GM18870 (cell line): ENCODE results near the gene CDKN1A.
"Not testable (repeated sequence)": the region's sequence is repeated elsewhere in the genome, so short reads cannot be mapped to it uniquely, and the experiment has no call there.

Source experiments
- ATAC-seq: cut with Tn5 transposase; IDR thresholded peaks from one replicate; pipeline ENCODE4 v1.9.1; 2021; ENCODE audit warnings: moderate library complexity; ENCODE audit not compliant: unreplicated experiment

Gene CDKN1A

GRCh38 chr6:36694616-36695015 lies 16.1 kb downstream of the CDKN1A start:
- ATAC-seq, result no peak

- ATAC-seq, result no peak
Measured at GRCh38 chr6:36695414-36695813, 16.9 kb downstream of the CDKN1A start.

- no peak for ATAC-seq
Measured at GRCh38 chr6:36697481-36697903, 19.0 kb downstream of the CDKN1A start, which contains the start of gene RAB44. RAB44 (plus strand) TSS chr6:36697826; CDS start chr6:36704236, 6,410 bp downstream.

- no peak for ATAC-seq
Measured at GRCh38 chr6:36698196-36698595, 19.7 kb downstream of the CDKN1A start.

- ATAC-seq, result no peak
Measured at GRCh38 chr6:36698871-36699271, 20.4 kb downstream of the CDKN1A start.

GRCh38 chr6:36699348-36699747 lies 20.8 kb downstream of the CDKN1A start:
- no peak for ATAC-seq

- ATAC-seq, result no peak
Measured at GRCh38 chr6:36700071-36700812, 21.7 kb downstream of the CDKN1A start.

- ATAC-seq, result no peak
Measured at GRCh38 chr6:36700831-36701230, 22.3 kb downstream of the CDKN1A start.

- ATAC-seq, result no peak
Measured at GRCh38 chr6:36701401-36701991, 23.0 kb downstream of the CDKN1A start.

GRCh38 chr6:36702656-36703055 lies 24.1 kb downstream of the CDKN1A start:
- no peak for ATAC-seq

- no peak for ATAC-seq
Measured at GRCh38 chr6:36703081-36703606, 24.6 kb downstream of the CDKN1A start.

GRCh38 chr6:36703982-36704381 lies 25.5 kb downstream of the CDKN1A start:
- ATAC-seq, result no peak

GRCh38 chr6:36704961-36705577 lies 26.6 kb downstream of the CDKN1A start:
- not testable (repeated sequence) for ATAC-seq

GRCh38 chr6:36706339-36706738 lies 27.8 kb downstream of the CDKN1A start:
- ATAC-seq, result no peak

- no peak for ATAC-seq
Measured at GRCh38 chr6:36712816-36713215, 34.3 kb downstream of the CDKN1A start.

- no peak for ATAC-seq
Measured at GRCh38 chr6:36713846-36714245, 35.3 kb downstream of the CDKN1A start.

- ATAC-seq, result no peak
Measured at GRCh38 chr6:36714511-36714910, 36.0 kb downstream of the CDKN1A start.

GRCh38 chr6:36715469-36715868 lies 37.0 kb downstream of the CDKN1A start:
- ATAC-seq, result no peak

- ATAC-seq, result no peak
Measured at GRCh38 chr6:36716476-36717093, 38.1 kb downstream of the CDKN1A start.

GRCh38 chr6:36717231-36717825 lies 38.8 kb downstream of the CDKN1A start:
- no peak for ATAC-seq
